OCI-LY3 (cell line): Measurements from ENCODE around the gene G3BP1.

Experiments used
- EZH2phosphoT487 ChIP-seq: fragments of 200-600 bp; shearing (Covaris generic); IDR thresholded peaks from 2 replicates; pipeline ENCODE4 v1.6.1; 2018; ENCODE audit warnings: antibody characterized with exemption, mixed run types, low read depth
- TF ChIP-seq, protein P1 (sequence below): fragments of 200-600, 300-600 bp; sonication (generic); IDR thresholded peaks from 2 replicates; pipeline ENCODE4 v1.5.1; 2014; ENCODE audit warnings: antibody characterized with exemption, low read length, low read depth

- TF ChIP-seq, protein P1, sequence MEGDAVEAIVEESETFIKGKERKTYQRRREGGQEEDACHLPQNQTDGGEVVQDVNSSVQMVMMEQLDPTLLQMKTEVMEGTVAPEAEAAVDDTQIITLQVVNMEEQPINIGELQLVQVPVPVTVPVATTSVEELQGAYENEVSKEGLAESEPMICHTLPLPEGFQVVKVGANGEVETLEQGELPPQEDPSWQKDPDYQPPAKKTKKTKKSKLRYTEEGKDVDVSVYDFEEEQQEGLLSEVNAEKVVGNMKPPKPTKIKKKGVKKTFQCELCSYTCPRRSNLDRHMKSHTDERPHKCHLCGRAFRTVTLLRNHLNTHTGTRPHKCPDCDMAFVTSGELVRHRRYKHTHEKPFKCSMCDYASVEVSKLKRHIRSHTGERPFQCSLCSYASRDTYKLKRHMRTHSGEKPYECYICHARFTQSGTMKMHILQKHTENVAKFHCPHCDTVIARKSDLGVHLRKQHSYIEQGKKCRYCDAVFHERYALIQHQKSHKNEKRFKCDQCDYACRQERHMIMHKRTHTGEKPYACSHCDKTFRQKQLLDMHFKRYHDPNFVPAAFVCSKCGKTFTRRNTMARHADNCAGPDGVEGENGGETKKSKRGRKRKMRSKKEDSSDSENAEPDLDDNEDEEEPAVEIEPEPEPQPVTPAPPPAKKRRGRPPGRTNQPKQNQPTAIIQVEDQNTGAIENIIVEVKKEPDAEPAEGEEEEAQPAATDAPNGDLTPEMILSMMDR = no peak
- TF ChIP-seq EZH2phosphoT487 = no peak
These were observed 9.4 kb downstream of the G3BP1 start for GRCh38 chr5:151781201-151781600.
